Neural cell (in vitro differentiated cells): ENCODE measurements around the gene RNF123. TPM values are rescaled to one million over a fixed set of nuclear protein-coding genes. Genes with fewer than 3 reads are reported as not detected.
"Not testable (repeated sequence)": the region's sequence is repeated elsewhere in the genome, so short reads cannot be mapped to it uniquely, and the experiment has no call there.

ENCODE experiments used
- H2AFZ ChIP-seq: fragments of 200-600, 300-800 bp; sonication (generic), shearing (Covaris generic); 2 replicates; pipeline ENCODE4 v1.6.0; 2014; ENCODE audit warnings: low read depth, mild to moderate bottlenecking, antibody characterized with exemption, low read length, moderate library complexity
- H3F3A ChIP-seq: fragments of 200-600 bp; shearing (Covaris generic); 2 replicates; pipeline ENCODE4 v1.6.1; 2016; ENCODE audit warnings: mild to moderate bottlenecking, moderate library complexity, mixed read lengths, antibody characterized with exemption, low read length; ENCODE audit not compliant: insufficient read depth, poor library complexity, severe bottlenecking
- H3K27ac ChIP-seq: fragments of 200-600, 300-800 bp; sonication (generic), shearing (Covaris generic); 2 replicates; pipeline ENCODE4 v1.5.1; 2014; ENCODE audit warnings: mild to moderate bottlenecking, low read length, moderate library complexity
- H3K27me3 ChIP-seq: fragments of 300-800, 200-600 bp; sonication (generic), shearing (Covaris generic); 2 replicates; pipeline ENCODE4 v1.6.0; 2014; ENCODE audit warnings: mild to moderate bottlenecking, low read depth, low read length, moderate library complexity; ENCODE audit not compliant: insufficient read depth
- H3K36me3 ChIP-seq: fragments of 300-800, 200-600 bp; sonication (generic), shearing (Covaris generic); 2 replicates; pipeline ENCODE4 v1.5.1; 2014; ENCODE audit warnings: mild to moderate bottlenecking, antibody characterized with exemption, low read length, moderate library complexity; ENCODE audit not compliant: insufficient read depth
- H3K4me2 ChIP-seq: fragments of 300-800, 200-600 bp; sonication (generic), shearing (Covaris generic); 2 replicates; pipeline ENCODE4 v1.6.0; 2014; ENCODE audit warnings: mild to moderate bottlenecking, low read length
- H3K4me3 ChIP-seq: fragments of 300-800, 200-600 bp; sonication (generic), shearing (Covaris generic); 2 replicates; pipeline ENCODE4 v1.5.1; 2014; ENCODE audit warnings: mild to moderate bottlenecking, low read length, moderate library complexity
- H3K79me2 ChIP-seq: fragments of 200-600 bp; shearing (Covaris generic); replicated peaks from 2 replicates; pipeline ENCODE4 v1.6.0; 2014; ENCODE audit warnings: mild to moderate bottlenecking, low read length, moderate library complexity; ENCODE audit not compliant: insufficient read depth
- H3K9ac ChIP-seq: fragments of 300-800, 200-600 bp; sonication (generic), shearing (Covaris generic); 2 replicates; pipeline ENCODE4 v1.6.1; 2016; ENCODE audit warnings: mild to moderate bottlenecking, low read length, mixed read lengths
- H3K9me2 ChIP-seq: fragments of 200-600 bp; shearing (Covaris generic); 2 replicates; pipeline ENCODE4 v1.6.1; 2016; ENCODE audit warnings: mild to moderate bottlenecking, low read length, mixed read lengths; ENCODE audit not compliant: insufficient read depth
- H3K9me3 ChIP-seq: fragments of 200-600, 300-800 bp; sonication (generic), shearing (Covaris generic); 2 replicates; pipeline ENCODE4 v1.6.1; 2016; ENCODE audit warnings: mild to moderate bottlenecking, mixed run types, low read length, moderate library complexity, mixed read lengths
- H4K20me1 ChIP-seq: fragments of 200-600 bp; shearing (Covaris generic); 2 replicates; pipeline ENCODE4 v1.6.1; 2016; ENCODE audit warnings: mild to moderate bottlenecking, mixed run types; ENCODE audit not compliant: insufficient read depth
- CTCF ChIP-seq: fragments of 450-650 bp; IDR thresholded peaks from 2 replicates; pipeline ENCODE4 v1.5.1; 2014; ENCODE audit warnings: antibody characterized with exemption, mild to moderate bottlenecking, moderate library complexity; ENCODE audit not compliant: poor library complexity, severe bottlenecking
- MXI1 ChIP-seq: fragments of 450-650 bp; conservative IDR thresholded peaks from 2 replicates; pipeline ENCODE4 v1.6.1; 2014; ENCODE audit warnings: antibody characterized with exemption, mild to moderate bottlenecking; ENCODE audit not compliant: poor library complexity, severe bottlenecking
- POLR2AphosphoS5 ChIP-seq: IDR thresholded peaks from 2 replicates; pipeline ENCODE4 v1.6.1; 2012
- SMC3 ChIP-seq: fragments of 450-650 bp; conservative IDR thresholded peaks from 2 replicates; pipeline ENCODE4 v1.6.1; 2014; ENCODE audit warnings: antibody characterized with exemption, mild to moderate bottlenecking, moderate library complexity; ENCODE audit not compliant: poor library complexity
- TAF1 ChIP-seq: IDR thresholded peaks from 2 replicates; pipeline ENCODE4 v1.6.1; 2012; ENCODE audit warnings: low read depth
- polyA plus RNA-seq: library from polyadenylated mRNA; depleted of rRNA; stranded (reverse); fragments of >200 nt; gene quantifications from 2 replicates; pipeline ENCODE4 v1.2.3, GENCODE V29; 2014

Gene RNF123
- polyA plus RNA-seq, 1 donor from 2014 or later: 27.4 TPM

DNA sequence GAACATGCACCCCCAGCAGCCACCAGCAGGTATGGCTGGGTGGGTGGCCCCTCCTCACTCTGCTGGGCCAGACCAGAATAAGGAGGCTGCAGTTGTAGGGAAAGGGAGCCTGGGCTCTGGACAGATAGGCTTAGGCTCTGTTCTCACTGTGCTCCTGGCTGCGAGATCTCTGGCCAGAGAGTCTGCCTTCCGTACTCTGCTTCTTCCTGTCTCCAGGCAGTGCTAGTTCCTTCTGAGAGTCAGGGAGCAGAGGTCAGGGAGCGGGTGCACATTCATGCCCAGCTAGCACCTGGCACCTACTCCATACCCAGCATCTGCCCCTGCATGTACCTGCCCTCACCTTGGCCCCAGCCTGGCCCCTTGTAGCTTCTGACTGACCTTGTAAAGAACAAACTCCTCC, 2.1 kb downstream of the RNF123 start:
- not testable (repeated sequence) for H3K4me3 ChIP-seq, H2AFZ ChIP-seq

GRCh38 chr3:49694409-49695070, 5.2 kb downstream of the RNF123 start:
- H3K27ac ChIP-seq, H3F3A ChIP-seq, H3K27me3 ChIP-seq, H3K36me3 ChIP-seq, H3K9me3 ChIP-seq, H3K9me2 ChIP-seq, H3K9ac ChIP-seq, H4K20me1 ChIP-seq, H3K79me2 ChIP-seq, H3K4me3 ChIP-seq, H2AFZ ChIP-seq, H3K4me2 ChIP-seq: not testable (repeated sequence)

More for the DNA sequence above, 2.1 kb downstream of the RNF123 start:
- not testable (repeated sequence) for H3K9ac ChIP-seq, H3K36me3 ChIP-seq, H3K4me2 ChIP-seq, H3K27ac ChIP-seq, H4K20me1 ChIP-seq, H3K9me2 ChIP-seq, H3K9me3 ChIP-seq, H3F3A ChIP-seq, H3K27me3 ChIP-seq, H3K79me2 ChIP-seq

DNA sequence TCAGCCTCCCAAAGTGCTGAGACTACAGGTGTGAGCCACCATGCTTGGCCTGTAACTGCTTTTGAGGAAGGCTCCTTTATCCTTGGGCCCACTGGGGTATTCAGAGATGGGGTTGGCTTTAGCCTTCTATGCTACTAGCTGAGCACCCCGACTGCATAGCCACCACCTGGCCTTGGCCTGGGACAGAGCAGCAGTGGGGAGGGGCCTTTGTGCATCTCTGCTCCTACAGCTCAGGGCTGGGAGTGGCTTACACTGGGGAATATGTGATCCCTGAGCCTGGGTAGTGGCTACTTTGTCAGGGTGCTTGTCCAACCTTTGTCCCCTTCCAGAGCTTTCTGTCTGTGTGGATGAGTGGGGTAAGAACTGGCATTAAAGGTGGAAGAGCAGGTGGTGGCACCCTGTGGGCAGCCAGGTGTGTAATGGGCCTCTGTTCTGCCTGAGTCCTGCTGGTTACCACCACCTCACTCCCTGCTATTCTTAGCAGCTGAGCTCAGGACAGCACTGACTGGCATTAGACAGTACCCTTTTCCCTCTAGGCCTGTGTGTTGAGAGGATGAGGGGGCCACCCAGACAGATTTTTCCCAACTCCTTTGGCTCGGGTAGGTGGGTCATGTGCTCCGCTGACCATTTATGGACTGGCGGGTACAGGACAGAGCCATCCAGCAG, 6.1 kb downstream of the RNF123 start:
- H3K27me3 ChIP-seq, H3K4me3 ChIP-seq, H4K20me1 ChIP-seq, H2AFZ ChIP-seq, H3K9ac ChIP-seq, H3K9me3 ChIP-seq, H3F3A ChIP-seq, H3K36me3 ChIP-seq, H3K4me2 ChIP-seq, H3K27ac ChIP-seq, H3K79me2 ChIP-seq, H3K9me2 ChIP-seq: not testable (repeated sequence)

GRCh38 chr3:49699281-49699979, 10.1 kb downstream of the RNF123 start:
- Histone ChIP-seq H4K20me1 (no peaks in the 10 kb centered on the region), H3K4me3 (no peak overlapping the region), H3K27ac (no peak overlapping the region), H3K79me2 (no peaks in the 10 kb centered on the region), H3K9ac (no peak overlapping the region), H3F3A (no peaks in the 10 kb centered on the region), H2AFZ (no peak overlapping the region), H3K4me2 (no peak overlapping the region), H3K27me3 (no peaks in the 10 kb centered on the region), H3K9me2 (no peaks in the 10 kb centered on the region), H3K36me3 (no peaks in the 10 kb centered on the region), H3K9me3 (no peaks in the 10 kb centered on the region)
- TF ChIP-seq MXI1: no peak
- no peak for TF ChIP-seq SMC3
- TF ChIP-seq CTCF: no peak
- TF ChIP-seq POLR2AphosphoS5: no peak
- TF ChIP-seq TAF1: no peak
